Glutamatergic neuron (in vitro differentiated cells): ENCODE data around the gene SSR3. TPM values are rescaled to one million over a fixed set of nuclear protein-coding genes. Genes with fewer than 3 reads are reported as not detected.
"Not testable (repeated sequence)": the region's sequence is repeated elsewhere in the genome, so short reads cannot be mapped to it uniquely, and the experiment has no call there.

Source experiments
- DNase-seq: peaks from one replicate; pipeline ENCODE4 v3.0.0; 2022
- H3K27ac Mint-ChIP-seq: one replicate; pipeline ENCODE4 v1.8.0; 2020; ENCODE audit warnings: mild to moderate bottlenecking, mixed read lengths, inconsistent platforms; ENCODE audit not compliant: unreplicated experiment
- H3K27me3 Mint-ChIP-seq: one replicate; pipeline ENCODE4 v1.8.0; 2020; ENCODE audit warnings: mild to moderate bottlenecking, moderate library complexity, mixed read lengths, inconsistent platforms; ENCODE audit not compliant: unreplicated experiment
- H3K36me3 Mint-ChIP-seq: one replicate; pipeline ENCODE4 v1.8.0; 2020; ENCODE audit warnings: mild to moderate bottlenecking, mixed read lengths, inconsistent platforms; ENCODE audit not compliant: unreplicated experiment
- H3K4me1 Mint-ChIP-seq: one replicate; pipeline ENCODE4 v1.8.0; 2020; ENCODE audit warnings: mild to moderate bottlenecking, low read depth, mixed read lengths, inconsistent platforms; ENCODE audit not compliant: unreplicated experiment
- H3K4me3 Mint-ChIP-seq: one replicate; pipeline ENCODE4 v1.8.0; 2020; ENCODE audit warnings: mild to moderate bottlenecking, mixed read lengths, inconsistent platforms; ENCODE audit not compliant: unreplicated experiment
- H3K9me3 Mint-ChIP-seq: one replicate; pipeline ENCODE4 v1.8.0; 2020; ENCODE audit warnings: mild to moderate bottlenecking, moderate library complexity, mixed read lengths, inconsistent platforms; ENCODE audit not compliant: unreplicated experiment
- CTCF ChIP-seq: fragments of 200-600 bp; sonication (generic); IDR thresholded peaks from one replicate; pipeline ENCODE4 v1.5.0; 2021; ENCODE audit not compliant: partially characterized antibody, unreplicated experiment
- total RNA-seq: library from RNA; stranded (reverse); fragmentation: NEBNext Ultra II Directional; extraction: Animal tissue kit (Norgen Biotek cat#: 25700); gene quantifications from one replicate; pipeline ENCODE4 v1.2.1, GENCODE V29; 2021; ENCODE audit not compliant: unreplicated experiment

SSR3 gene
- total RNA-seq, 1 donor from 2014 or later = 94.5 TPM

DNA sequence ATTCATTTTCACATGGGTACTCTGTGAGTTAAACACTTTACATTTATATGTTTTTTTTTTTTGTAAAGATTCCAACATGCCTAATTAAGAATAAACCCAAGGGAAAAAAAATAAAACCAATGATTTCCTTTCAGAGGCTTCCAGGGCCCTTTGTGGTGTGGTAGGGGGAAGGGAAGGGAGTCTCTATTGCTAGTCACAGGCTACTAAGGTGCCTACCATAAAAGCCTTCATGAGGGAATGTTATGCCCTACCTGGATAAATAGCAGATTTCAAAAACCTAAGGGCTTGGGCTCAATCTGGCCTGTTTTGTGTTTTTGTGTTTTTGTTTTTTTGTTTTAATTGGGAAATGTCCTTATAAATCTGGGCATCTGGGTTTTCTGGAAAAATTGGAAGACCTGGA is 38.9 kb upstream of the SSR3 start:
- Mint-ChIP-seq H3K4me3 (no peak overlapping the region), H3K9me3 (peaks cover 1% of the 10 kb centered on the region), H3K36me3 (no peaks in the 10 kb centered on the region), H3K27ac (no peak overlapping the region), H3K27me3 (no peaks in the 10 kb centered on the region), H3K4me1 (peaks cover 4% of the 10 kb centered on the region)
- no peak for TF ChIP-seq CTCF
- no peak for DNase-seq

DNA sequence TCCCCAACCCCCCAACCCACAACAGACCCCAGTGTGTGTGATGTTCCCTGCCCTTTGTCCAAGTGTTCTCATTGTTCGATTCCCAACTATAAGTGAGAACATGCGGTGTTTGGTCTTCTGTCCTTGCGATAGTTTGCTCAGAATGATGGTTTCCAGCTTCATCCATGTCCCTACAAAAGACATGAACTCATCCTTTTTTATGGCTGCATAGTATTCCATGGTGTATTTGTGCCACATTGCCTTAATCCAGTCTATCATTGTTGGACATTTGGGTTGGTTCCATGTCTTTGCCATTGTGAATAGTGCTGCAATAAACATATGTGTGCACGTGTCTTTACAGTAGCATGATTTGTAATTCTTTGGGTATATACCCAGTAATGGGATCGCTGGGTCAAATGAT is 34.9 kb upstream of the SSR3 start:
- H3K4me1 Mint-ChIP-seq, H3K4me3 Mint-ChIP-seq, DNase-seq, H3K9me3 Mint-ChIP-seq, H3K36me3 Mint-ChIP-seq, H3K27me3 Mint-ChIP-seq, H3K27ac Mint-ChIP-seq: not testable (repeated sequence)

DNA sequence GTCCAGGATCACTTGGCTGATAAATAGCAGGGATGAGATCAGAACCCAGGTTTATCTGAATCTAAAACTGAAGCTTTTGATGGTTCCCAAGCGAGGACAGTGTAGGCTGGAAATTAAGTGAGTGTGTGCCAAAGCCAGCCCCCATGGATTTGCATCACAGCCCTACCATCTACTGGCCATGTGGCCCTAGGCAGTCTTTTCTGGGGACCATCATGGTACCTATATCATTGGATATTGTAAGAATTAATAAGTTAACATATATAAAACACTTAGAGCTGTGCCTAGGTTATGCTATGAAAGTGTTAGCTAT is 32.8 kb upstream of the SSR3 start:
- H3K36me3 Mint-ChIP-seq = no peaks in the 10 kb centered on the region
- peaks cover 1% of the 10 kb centered on the region for H3K9me3 Mint-ChIP-seq
- no peaks in the 10 kb centered on the region for H3K27me3 Mint-ChIP-seq
- DNase-seq = no peak
- no peak for TF ChIP-seq CTCF
- H3K4me3 Mint-ChIP-seq = no peak overlapping the region
- H3K4me1 Mint-ChIP-seq = no peaks in the 10 kb centered on the region
- H3K27ac Mint-ChIP-seq = no peak overlapping the region

DNA sequence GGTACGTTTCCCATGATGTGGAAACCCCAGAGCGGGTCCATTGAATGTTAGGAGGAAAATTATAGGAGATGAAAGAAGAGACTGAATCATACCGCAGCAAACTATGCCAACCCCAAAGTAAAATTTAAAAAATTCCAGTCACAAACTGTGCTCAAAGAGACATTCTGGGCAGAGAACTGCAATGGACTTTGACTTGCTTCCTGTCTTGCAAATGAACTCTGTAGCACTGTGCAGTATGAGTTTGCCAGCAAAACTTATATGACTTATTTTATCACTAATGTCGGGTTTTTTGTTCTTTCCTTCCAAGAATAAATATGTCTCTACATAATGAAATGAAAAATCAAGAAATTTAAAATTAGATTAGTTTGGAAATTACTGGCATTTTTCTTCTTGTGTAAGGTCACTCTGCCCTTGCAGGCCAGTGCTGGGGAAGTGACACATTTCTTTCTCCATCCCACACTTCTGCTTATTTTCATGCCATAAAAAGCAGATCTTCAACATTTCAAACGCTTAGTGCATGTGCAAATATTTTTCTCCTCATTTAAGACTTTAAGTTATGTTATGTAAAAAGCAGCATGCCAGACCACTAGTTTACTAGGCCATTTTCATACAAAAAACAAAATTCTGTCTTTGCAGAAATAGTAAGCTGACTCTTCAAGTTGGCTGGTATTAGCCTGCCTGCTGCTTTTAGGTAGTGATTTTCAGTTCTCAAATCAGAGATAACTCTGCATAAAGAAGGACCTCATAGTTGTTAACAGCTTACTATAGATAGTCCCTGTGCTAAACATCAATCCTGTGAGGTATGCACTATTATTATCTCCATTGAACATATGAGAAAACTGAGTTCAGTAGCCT is 32.2 kb upstream of the SSR3 start:
- Mint-ChIP-seq H3K36me3 (no peaks in the 10 kb centered on the region), H3K4me3 (no peak overlapping the region), H3K27me3 (no peaks in the 10 kb centered on the region), H3K4me1 (no peaks in the 10 kb centered on the region), H3K9me3 (peaks cover 1% of the 10 kb centered on the region), H3K27ac (no peak overlapping the region)
- no peak for TF ChIP-seq CTCF
- DNase-seq = no peak

DNA sequence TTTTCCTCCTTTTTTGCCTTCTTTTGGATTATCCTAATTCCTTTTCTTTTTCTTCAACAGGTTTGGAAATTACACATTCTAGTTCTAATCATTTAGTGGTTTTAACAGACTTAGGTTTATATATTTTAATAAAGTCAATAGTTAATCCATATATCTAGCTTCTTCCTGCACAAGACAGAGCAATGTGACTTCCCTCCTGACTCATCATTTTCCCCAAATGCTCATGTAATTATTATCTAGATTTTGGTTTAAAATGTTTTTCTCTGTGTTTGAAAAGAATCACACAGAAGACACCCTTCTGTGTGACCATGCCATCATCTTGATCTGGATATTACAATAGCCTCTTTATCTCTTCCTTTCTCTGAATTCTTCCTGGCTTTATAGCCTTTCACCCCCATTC is 28.6 kb upstream of the SSR3 start:
- TF ChIP-seq CTCF = no peak
- no peak overlapping the region for H3K4me3 Mint-ChIP-seq
- DNase-seq = no peak
- no peaks in the 10 kb centered on the region for H3K4me1 Mint-ChIP-seq
- no peak overlapping the region for H3K27ac Mint-ChIP-seq
- H3K9me3 Mint-ChIP-seq = no peaks in the 10 kb centered on the region
- no peaks in the 10 kb centered on the region for H3K36me3 Mint-ChIP-seq
- no peaks in the 10 kb centered on the region for H3K27me3 Mint-ChIP-seq
